ENCODE results near the gene ACSL6. TPM values are rescaled to one million over a fixed set of nuclear protein-coding genes. Genes with fewer than 3 reads are reported as not detected.
A peak's percentile ranks its signal among the peaks of the same experiment; 100 is the strongest.

The ACSL6 gene, protein sequence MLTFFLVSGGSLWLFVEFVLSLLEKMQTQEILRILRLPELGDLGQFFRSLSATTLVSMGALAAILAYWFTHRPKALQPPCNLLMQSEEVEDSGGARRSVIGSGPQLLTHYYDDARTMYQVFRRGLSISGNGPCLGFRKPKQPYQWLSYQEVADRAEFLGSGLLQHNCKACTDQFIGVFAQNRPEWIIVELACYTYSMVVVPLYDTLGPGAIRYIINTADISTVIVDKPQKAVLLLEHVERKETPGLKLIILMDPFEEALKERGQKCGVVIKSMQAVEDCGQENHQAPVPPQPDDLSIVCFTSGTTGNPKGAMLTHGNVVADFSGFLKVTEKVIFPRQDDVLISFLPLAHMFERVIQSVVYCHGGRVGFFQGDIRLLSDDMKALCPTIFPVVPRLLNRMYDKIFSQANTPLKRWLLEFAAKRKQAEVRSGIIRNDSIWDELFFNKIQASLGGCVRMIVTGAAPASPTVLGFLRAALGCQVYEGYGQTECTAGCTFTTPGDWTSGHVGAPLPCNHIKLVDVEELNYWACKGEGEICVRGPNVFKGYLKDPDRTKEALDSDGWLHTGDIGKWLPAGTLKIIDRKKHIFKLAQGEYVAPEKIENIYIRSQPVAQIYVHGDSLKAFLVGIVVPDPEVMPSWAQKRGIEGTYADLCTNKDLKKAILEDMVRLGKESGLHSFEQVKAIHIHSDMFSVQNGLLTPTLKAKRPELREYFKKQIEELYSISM
- 1 to 10 TPM; 2.0 to 3.1 (median 2.1) TPM for polyA plus RNA-seq

DNA sequence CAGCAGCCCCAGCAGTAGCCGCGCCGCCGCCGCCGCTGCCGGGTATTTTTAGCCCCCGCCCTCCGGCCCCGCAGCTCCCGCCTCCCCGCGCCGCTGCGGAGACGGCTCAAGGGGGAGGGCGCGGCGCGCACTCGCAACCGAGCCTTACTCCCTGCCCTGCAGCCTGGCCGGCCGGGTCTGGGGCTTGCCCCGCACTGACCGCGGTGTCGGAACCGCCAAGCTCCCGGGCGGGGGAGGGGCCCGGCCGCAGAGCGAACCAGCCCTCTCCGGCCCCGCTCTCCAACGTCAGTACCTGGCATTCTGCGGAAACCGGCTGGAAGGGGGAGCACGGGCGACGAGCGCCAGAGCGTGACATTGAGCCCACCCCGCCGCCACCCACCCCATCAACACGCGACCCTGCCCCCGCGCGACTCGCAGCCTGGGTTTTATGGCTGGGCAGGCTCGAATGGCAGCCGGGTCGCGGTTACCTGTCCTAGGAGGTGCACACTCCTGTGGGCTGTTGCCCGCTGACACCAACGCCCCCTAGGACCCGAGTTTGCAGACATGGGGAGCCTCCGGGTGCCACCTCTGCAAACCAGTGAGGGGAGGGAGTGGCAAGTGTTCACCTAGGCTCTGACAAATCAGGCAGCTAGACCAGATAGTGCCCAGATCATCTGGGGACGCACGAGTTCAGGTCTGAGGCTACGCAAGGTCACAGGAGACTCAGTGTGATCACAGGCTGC, at the start of gene ACSL6:
Gene ACSL6 (minus strand): TSS at position 37 of the 722 bp plus-strand sequence. CDS start 105 bp downstream, outside the sequence.
- Mint-ChIP-seq H3K36me3 (no peaks in the 10 kb centered on the region), H3K27ac (peak within 1 kb of the TSS in 3 of 6 donors; percentile 49 to 66 (median 61)), H3K27me3 (ENCODE audit: low read depth in 3 of 3) (peaks cover 10 to 14% (median 14%) of the 10 kb centered on the region in 3 donors), H3K9me3 (no peaks in the 10 kb centered on the region), H3K4me3 (peak within 1 kb of the TSS; percentile 72 to 80 (median 74)), H3K4me1 (peaks cover 17 to 25% of the 10 kb centered on the region in 2 donors)
- peak; percentile 47 to 64 (median 60) for DNase-seq

DNA sequence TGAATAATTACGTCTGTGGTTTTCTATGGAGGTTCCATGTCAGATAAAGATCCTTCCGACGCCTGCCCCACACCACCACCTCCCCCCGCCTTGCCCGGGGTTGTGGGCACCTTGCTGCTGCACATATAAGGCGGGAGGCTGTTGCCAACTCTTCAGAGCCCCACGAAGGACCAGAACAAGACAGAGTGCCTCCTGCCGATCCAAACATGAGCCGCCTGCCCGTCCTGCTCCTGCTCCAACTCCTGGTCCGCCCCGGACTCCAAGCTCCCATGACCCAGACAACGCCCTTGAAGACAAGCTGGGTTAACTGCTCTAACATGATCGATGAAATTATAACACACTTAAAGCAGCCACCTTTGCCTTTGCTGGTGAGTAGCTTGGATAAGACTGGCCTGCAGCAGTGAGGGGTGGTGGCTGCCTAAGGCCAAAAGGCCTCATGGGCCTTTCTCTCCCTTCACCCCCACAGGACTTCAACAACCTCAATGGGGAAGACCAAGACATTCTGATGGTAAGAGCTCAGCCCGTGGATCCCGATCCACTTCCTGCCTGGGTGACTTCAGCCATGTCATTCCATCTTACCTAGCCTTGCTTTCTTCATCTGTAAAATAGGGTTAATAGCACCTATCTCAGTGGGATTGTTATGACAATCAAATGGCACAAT, 49.2 kb upstream of the ACSL6 start, which contains the start of gene IL3:
Gene IL3 (plus strand): TSS at position 155 of the 661 bp plus-strand sequence. CDS start 52 bp downstream, at position 207.
- Mint-ChIP-seq H3K36me3 (no peaks in the 10 kb centered on the region), H3K4me3 (no peak within 1 kb of the TSS), H3K4me1 (peaks cover 44 to 57% of the 10 kb centered on the region in 2 donors), H3K27me3 (ENCODE audit: low read depth in 3 of 3) (peaks cover 0 to 5% (median 5%) of the 10 kb centered on the region in 3 donors), H3K9me3 (no peaks in the 10 kb centered on the region), H3K27ac (peak within 1 kb of the TSS in 4 of 6 donors; percentile 20 to 68 (median 53))
- no peak for DNase-seq

DNA sequence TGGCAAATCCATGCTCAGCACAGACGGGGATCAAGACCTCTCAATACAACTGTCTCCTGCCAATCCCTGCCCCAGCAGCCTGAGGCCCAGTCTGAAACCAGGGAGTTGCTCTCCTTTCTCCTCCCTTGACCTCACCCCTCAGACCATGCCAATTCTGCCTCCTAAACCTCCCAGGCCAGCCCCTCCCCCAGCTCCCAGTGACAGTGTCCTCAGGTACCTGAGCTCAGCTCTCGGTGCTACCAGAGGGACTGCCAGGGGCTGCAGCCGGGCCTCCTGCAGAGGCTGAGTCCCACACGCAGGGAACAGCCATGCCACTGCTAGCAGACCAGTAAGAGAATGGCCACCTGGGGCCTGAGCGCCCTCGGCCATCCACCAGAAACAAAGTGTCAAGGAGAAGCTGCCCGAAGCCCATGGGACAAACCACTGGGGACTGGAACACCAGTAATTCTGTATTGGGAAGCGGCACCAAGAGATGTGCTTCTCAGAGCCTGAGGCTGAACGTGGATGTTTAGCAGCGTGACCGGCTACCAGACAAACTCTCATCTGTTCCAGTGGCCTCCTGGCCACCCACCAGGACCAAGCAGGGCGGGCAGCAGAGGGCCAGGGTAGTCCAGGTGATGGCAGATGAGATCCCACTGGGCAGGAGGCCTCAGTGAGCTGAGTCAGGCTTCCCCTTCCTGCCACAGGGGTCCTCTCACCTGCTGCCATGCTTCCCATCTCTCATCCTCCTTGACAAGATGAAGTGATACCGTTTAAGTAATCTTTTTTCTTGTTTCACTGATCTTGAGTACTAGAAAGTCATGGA, 48.4 kb upstream of the ACSL6 start:
- no peaks in the 10 kb centered on the region for H3K9me3 Mint-ChIP-seq
- H3K36me3 Mint-ChIP-seq = no peaks in the 10 kb centered on the region
- no peak for DNase-seq
- peaks cover 0 to 5% (median 3%) of the 10 kb centered on the region in 3 donors for H3K27me3 Mint-ChIP-seq (ENCODE audit: low read depth in 3 of 3)
- peaks cover 43 to 57% of the 10 kb centered on the region in 2 donors for H3K4me1 Mint-ChIP-seq
- H3K4me3 Mint-ChIP-seq = no peak overlapping the region
- peak overlapping the region in 2 of 6 donors; percentile 60 to 68 for H3K27ac Mint-ChIP-seq

DNA sequence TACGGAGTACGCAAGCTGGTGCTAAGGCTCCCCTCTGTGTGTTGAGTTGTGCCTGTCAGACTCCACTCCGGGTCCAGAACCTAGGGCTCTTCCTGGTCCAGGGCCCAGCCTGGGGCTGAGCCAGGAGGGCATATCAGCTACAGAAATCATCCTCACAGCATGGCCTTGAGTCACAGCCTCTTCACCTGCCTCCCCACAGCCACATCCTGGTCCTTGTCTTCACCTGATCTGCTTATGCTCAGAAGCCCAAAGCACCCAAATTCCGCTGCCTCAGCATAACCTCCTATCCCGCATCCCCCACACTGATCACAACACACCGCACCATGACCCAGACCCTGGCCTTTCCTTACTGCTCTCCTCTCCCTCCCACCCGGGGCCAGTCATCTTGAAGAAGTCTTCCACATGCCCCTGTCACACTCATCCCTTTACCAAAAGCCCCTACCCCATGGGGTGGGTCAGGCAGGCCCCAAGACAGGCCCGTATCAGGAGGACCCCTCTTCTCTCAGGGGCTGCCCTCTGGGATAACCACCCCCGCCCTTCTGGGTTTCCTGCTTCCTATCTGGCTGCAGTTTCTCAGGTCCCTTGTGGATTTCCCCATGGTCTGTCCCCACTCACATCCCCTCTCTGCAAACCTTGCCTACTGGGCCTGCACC, 47.7 kb upstream of the ACSL6 start:
- Mint-ChIP-seq H3K9me3 (no peaks in the 10 kb centered on the region), H3K4me1 (peaks cover 45 to 58% of the 10 kb centered on the region in 2 donors), H3K4me3 (peak overlapping the region in 1 of 5 donors; percentile 22), H3K27ac (peak overlapping the region in 3 of 6 donors; percentile 46 to 59 (median 55)), H3K36me3 (no peaks in the 10 kb centered on the region), H3K27me3 (ENCODE audit: low read depth in 3 of 3) (peaks cover 0 to 5% (median 3%) of the 10 kb centered on the region in 3 donors)
- peak in 1 of 3 donors; percentile 20 for DNase-seq

DNA sequence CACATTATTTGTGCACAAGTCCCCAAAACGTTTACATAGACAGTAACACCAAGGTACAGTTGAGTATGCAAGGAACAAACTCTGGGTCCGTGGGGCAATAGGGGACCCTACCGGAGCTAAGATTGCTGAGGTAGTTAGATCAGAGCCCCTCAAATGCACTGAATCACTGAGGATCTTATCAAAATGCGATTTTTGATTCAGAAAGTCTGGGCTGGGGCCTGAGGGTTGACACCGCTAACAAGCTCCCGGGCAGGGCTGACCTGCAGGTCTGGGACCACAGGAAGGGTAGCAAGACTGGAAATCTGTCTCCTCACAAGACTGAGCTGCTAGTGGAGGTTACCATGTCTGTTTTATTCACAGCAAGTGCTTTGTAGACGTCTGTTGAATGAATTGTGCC, 47.2 kb upstream of the ACSL6 start:
- Mint-ChIP-seq H3K9me3 (no peaks in the 10 kb centered on the region), H3K27ac (peak overlapping the region in 1 of 6 donors; percentile 45), H3K4me1 (peaks cover 45 to 54% of the 10 kb centered on the region in 2 donors), H3K4me3 (no peak overlapping the region), H3K36me3 (no peaks in the 10 kb centered on the region), H3K27me3 (ENCODE audit: low read depth in 3 of 3) (peaks cover 0 to 5% (median 3%) of the 10 kb centered on the region in 3 donors)
- no peak for DNase-seq

DNA sequence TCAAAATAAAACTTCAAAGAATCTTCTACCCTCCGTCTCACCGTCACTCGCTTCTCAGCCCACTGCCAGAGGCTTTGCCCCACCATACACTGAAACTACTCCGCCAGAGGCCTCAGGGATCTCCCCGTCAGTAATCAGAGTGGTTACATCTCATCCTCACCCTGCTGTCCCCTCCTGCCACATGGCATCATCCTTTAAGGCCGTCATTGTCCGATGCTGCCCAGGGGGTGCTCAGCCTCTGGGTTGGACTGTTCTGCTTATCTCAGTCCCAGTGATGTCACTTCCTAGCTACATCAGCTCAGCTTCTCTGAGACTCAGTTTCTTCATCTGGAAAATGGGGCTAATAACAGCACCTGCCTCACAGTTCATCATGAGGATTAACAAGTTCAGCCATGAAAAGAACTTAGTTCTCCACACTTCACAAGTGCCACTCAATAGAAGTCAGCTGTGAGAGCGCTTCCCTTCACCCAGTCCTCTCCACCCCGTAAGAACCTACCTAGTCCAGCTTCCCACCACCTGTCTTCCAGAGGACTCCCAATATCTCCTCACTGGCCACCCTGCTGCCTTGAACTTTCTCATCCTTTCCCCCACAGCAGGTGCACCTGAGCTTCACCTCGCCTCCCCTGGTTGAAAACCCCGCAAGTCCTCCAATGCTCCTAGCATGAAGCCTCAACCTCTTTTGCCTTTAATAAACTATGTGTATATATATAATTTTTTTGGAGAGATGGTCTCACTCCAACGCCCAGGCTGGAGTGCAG, 46.2 kb upstream of the ACSL6 start:
- no peak for DNase-seq
- H3K36me3 Mint-ChIP-seq = no peaks in the 10 kb centered on the region
- no peaks in the 10 kb centered on the region for H3K9me3 Mint-ChIP-seq
- peaks cover 43 to 48% of the 10 kb centered on the region in 2 donors for H3K4me1 Mint-ChIP-seq
- peaks cover 0 to 5% (median 3%) of the 10 kb centered on the region in 3 donors for H3K27me3 Mint-ChIP-seq (ENCODE audit: low read depth in 3 of 3)
- H3K27ac Mint-ChIP-seq = peak overlapping the region in 5 of 6 donors; percentile 46 to 90 (median 54)
- H3K4me3 Mint-ChIP-seq = peak overlapping the region in 2 of 5 donors; percentile 19 to 35

DNA sequence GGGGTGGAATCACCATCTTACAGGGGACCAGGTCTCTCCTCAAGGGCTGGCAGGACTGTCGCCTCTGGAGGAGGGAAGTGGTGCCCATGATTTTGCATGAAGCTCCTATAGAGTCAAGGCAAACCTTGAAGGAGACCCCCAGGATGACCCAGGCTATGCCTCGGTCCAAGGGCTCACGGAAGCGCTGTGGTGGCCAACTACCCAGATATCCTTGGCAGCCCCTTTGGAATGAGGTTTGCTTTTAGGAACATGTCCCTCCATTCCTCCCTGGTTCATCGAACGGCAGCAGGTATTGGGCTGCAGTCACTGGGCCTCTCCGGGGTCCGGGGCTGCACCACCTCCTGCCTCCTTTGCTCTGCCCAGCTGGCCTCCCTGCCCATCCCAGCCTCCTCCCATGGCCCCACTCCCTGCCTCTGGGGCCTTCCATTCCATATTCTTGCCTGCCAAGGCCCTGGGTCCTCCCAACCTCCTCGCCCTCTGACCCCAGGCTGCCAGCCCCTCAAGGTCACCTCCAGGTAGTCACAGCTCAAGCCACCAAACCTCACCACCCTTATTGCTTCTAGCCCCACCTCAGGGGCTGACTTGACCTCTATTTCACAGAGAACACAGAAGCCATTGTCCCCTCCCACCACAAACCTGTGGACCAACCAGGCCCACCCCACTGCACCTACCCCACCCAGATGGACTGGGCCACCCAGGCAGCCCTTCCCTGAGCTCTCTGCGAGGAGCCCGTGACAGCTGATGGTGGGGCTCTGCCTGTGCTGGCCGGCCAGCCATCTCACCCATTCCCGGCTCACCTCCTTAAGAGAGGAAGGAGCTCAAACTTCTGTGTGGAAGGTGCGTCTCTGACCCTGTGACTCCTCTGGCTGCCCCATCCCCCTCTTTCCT, 45.4 kb upstream of the ACSL6 start:
- peaks cover 43 to 48% of the 10 kb centered on the region in 2 donors for H3K4me1 Mint-ChIP-seq
- H3K9me3 Mint-ChIP-seq = no peaks in the 10 kb centered on the region
- H3K36me3 Mint-ChIP-seq = no peaks in the 10 kb centered on the region
- H3K27me3 Mint-ChIP-seq (ENCODE audit: low read depth in 3 of 3) = peaks cover 0 to 5% (median 3%) of the 10 kb centered on the region in 3 donors
- peak overlapping the region in 4 of 5 donors; percentile 19 to 67 (median 52) for H3K4me3 Mint-ChIP-seq
- no peak for DNase-seq
- H3K27ac Mint-ChIP-seq = peak overlapping the region; percentile 51 to 97 (median 90)

DNA sequence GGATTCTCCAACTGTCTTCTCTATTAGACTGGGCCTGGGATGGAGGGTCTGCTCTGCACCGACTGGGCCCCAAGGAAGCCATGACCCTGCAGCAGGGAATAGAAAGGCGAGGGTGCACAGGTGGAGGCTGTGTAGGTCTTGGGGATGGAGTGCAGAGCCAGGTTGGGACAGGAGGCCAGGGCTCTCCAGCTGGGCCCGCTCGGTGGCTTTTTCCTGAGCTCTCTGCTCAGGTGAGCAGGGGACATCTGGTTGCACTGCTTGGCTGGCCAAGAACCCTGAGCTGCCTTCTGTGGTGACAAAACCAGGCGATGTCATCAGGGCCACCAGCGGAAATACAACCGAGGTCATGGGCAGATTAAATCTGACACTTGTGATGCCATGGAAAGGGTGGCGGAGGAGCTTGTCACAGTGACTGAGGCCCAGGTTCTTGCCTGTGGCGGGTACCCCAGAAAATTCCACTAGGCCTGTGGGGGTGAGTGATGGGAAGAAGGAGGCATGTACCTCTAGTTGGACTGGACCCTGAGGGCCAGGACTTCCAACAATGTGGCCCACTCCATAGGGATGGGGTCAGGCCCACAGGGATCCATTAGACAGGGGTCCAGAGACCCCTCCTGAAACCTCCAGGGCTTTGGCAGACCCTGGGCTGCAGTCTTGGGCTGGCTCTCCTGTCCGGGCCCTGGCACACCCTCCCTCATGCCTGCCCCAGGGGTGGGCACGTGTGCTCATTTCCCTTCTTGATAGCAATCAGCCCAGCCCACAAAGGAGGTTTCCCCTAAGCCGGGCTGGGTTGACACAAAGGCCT, 44.6 kb upstream of the ACSL6 start:
- H3K27ac Mint-ChIP-seq = peak overlapping the region; percentile 79 to 97 (median 90)
- DNase-seq = peak; percentile 79 to 84 (median 81)
- no peaks in the 10 kb centered on the region for H3K36me3 Mint-ChIP-seq
- no peaks in the 10 kb centered on the region for H3K9me3 Mint-ChIP-seq
- H3K27me3 Mint-ChIP-seq (ENCODE audit: low read depth in 3 of 3) = peaks cover under 1 to 10% (median 3%) of the 10 kb centered on the region in 3 donors
- H3K4me3 Mint-ChIP-seq = peak overlapping the region; percentile 50 to 68 (median 66)
- peaks cover 43 to 48% of the 10 kb centered on the region in 2 donors for H3K4me1 Mint-ChIP-seq

DNA sequence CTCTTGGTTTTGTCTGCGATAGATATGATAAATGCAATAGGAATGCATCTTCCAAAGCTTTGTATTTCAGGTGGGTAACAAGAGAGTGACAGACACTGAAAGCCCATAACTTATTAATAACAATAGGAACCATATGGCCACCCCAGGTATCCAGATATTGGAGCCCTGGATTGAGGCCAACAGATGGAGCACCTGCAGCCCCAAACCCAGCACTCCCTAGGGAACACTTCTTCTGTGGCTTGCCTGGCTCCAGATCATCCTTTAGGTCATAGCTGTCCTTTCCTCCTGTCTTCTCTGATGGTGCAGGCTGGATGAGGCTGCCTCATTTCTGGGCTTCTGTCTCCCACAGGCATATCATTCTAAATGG, 44.0 kb upstream of the ACSL6 start:
- no peaks in the 10 kb centered on the region for H3K9me3 Mint-ChIP-seq
- DNase-seq = no peak
- H3K27me3 Mint-ChIP-seq (ENCODE audit: low read depth in 3 of 3) = peaks cover 3 to 10% (median 5%) of the 10 kb centered on the region in 3 donors
- H3K36me3 Mint-ChIP-seq = no peaks in the 10 kb centered on the region
- peak overlapping the region in 4 of 5 donors; percentile 50 to 67 (median 60) for H3K4me3 Mint-ChIP-seq
- H3K27ac Mint-ChIP-seq = peak overlapping the region; percentile 79 to 97 (median 90)
- H3K4me1 Mint-ChIP-seq = peaks cover 43 to 49% of the 10 kb centered on the region in 2 donors
